GM19025 (cell line): Measurements from ENCODE around the gene SLC12A6.
"Not testable (repeated sequence)": the region's sequence is repeated elsewhere in the genome, so short reads cannot be mapped to it uniquely, and the experiment has no call there.

ENCODE experiments used
- ATAC-seq: cut with Tn5 transposase; IDR thresholded peaks from one replicate; pipeline ENCODE4 v1.9.1; 2021; ENCODE audit warnings: mild to moderate bottlenecking, low read depth, moderate library complexity; ENCODE audit not compliant: unreplicated experiment

SLC12A6 gene

GRCh38 chr15:34358948-34359347, 21.4 kb upstream of the SLC12A6 start:
- ATAC-seq = no peak

- no peak for ATAC-seq
Observed at GRCh38 chr15:34358367-34358766, 20.8 kb upstream of the SLC12A6 start.

GRCh38 chr15:34357653-34358052, 20.1 kb upstream of the SLC12A6 start:
- no peak for ATAC-seq

GRCh38 chr15:34355241-34355640, 17.7 kb upstream of the SLC12A6 start:
- ATAC-seq = no peak

- no peak for ATAC-seq
Observed at GRCh38 chr15:34354286-34354685, 16.7 kb upstream of the SLC12A6 start.

GRCh38 chr15:34353627-34354026, 16.0 kb upstream of the SLC12A6 start:
- no peak for ATAC-seq

- ATAC-seq = not testable (repeated sequence)
Observed at GRCh38 chr15:34352996-34353395, 15.4 kb upstream of the SLC12A6 start.

GRCh38 chr15:34349769-34350168, 12.2 kb upstream of the SLC12A6 start:
- ATAC-seq = no peak

GRCh38 chr15:34348735-34349300, 11.2 kb upstream of the SLC12A6 start:
- no peak for ATAC-seq

- no peak for ATAC-seq
Observed at GRCh38 chr15:34347951-34348638, 10.5 kb upstream of the SLC12A6 start.

GRCh38 chr15:34342737-34343575, 5.4 kb upstream of the SLC12A6 start, which contains the start of the genes NOP10 and NUTM1:
TSS of gene NOP10 (minus strand) at chr15:34343136. CDS start at chr15:34343073, 63 bp downstream.
TSS of gene NUTM1 (plus strand) at chr15:34343315. CDS start at chr15:34343697, 382 bp downstream.
- peak; percentile 91 for ATAC-seq

- not testable (repeated sequence) for ATAC-seq
Observed at GRCh38 chr15:34342213-34342736, 4.7 kb upstream of the SLC12A6 start.

- no peak for ATAC-seq
Observed at GRCh38 chr15:34341381-34342212, 4.0 kb upstream of the SLC12A6 start.

- no peak for ATAC-seq
Observed at GRCh38 chr15:34339946-34340345, 2.4 kb upstream of the SLC12A6 start.

- no peak for ATAC-seq
Observed at GRCh38 chr15:34338347-34338746, 766 bp upstream of the SLC12A6 start.

- ATAC-seq = no peak
Observed at GRCh38 chr15:34336991-34337556, 507 bp downstream of the SLC12A6 start.

GRCh38 chr15:34336231-34336990, 1.2 kb downstream of the SLC12A6 start:
- ATAC-seq = no peak

- ATAC-seq = no peak
Observed at GRCh38 chr15:34335176-34336032, 2.2 kb downstream of the SLC12A6 start.
